ENCODE results near the gene TP53BP2.
"Not testable (repeated sequence)": the region's sequence is repeated elsewhere in the genome, so short reads cannot be mapped to it uniquely, and the experiment has no call there.

Gene TP53BP2

GRCh38 chr1:223739366-223740037, 106.2 kb downstream of the TP53BP2 start:
- TF ChIP-seq CTCF (conservative IDR thresholded peaks at IDR 0.05; ENCODE audit: low read depth, low read length) = no peak
- DNase-seq (ENCODE audit: low read depth) = no peak
- H3K4me3 ChIP-seq (ENCODE audit: low read length) = no peak overlapping the region

- no peak for TF ChIP-seq CTCF (conservative IDR thresholded peaks at IDR 0.05; ENCODE audit: low read depth, low read length)
- no peak overlapping the region for H3K4me3 ChIP-seq (ENCODE audit: low read length)
- no peak for DNase-seq (ENCODE audit: low read depth)
Measured at GRCh38 chr1:223738465-223739365, 107.0 kb downstream of the TP53BP2 start.

- no peak for DNase-seq (ENCODE audit: low read depth)
- TF ChIP-seq CTCF (conservative IDR thresholded peaks at IDR 0.05; ENCODE audit: low read depth, low read length) = no peak
- no peak overlapping the region for H3K4me3 ChIP-seq (ENCODE audit: low read length)
Measured at GRCh38 chr1:223737342-223737741, 108.4 kb downstream of the TP53BP2 start.

DNA sequence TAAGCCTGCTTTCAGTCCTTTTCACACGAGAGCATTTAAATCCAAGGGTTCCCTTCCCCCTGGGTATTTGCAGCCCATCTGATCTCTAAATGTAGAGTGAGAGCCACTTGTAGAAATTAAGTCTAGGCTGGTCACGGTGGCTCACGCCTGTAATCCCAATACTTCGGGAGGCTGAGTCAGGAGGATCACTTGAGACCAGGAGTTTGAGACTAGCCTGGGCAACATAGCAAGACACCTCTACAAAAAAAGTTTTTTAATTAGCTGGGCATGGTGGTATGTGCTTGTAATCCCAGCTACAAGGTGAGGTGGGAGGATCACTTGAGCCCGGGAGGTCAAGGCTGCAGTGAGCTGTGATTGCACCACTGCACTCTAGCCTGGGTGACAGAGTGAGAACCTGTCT, 109.1 kb downstream of the TP53BP2 start:
- DNase-seq (ENCODE audit: low read depth); H3K4me3 ChIP-seq (ENCODE audit: low read length): not testable (repeated sequence)

DNA sequence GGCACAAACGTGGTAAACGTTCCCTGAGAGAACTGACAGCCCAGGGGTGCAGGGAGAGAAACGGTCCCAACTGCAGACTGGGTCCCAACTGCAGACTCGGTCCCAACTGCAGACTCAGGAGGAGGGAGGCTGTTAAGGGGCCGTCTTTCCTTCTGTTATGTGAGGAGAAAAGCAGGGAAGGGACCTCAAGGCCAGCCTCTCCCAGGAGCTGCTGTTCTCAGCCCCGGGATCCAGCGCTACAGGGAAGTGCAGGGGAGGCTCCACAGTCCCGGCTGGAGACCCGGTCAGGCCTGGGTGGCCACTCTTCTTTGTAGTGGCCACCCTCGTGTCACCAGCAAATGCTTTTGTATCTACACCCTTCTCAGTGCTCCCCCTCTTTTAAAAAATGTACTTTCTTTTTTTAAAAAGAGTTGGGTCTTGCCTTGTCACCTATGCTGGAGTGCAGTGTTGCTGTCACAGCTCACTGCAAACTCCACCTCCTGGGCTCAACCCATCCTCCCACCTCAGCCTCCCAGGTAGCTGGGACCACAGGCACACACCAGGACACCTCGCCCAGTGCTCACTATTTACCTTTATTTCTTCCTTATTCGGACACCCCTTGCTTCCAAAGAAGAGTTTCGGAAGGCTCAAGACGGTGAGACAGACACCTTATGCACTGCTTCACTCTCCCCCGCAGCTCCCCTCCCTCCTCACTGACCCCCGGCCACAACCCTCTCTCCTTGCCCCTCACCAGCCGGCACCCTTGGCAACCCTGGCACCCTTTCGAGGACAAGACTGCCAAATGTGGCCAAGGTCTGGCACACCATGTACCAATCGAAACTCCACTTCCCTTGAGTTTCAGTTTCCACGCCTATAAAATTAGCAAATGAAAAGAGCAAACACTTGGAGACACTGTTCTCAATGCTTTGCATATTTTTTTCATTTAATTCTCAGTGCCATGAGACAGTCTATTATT, 111.6 kb downstream of the TP53BP2 start:
- no peak for TF ChIP-seq CTCF (conservative IDR thresholded peaks at IDR 0.05; ENCODE audit: low read depth, low read length)
- H3K4me3 ChIP-seq (ENCODE audit: low read length) = no peak overlapping the region
- DNase-seq (ENCODE audit: low read depth) = no peak

DNA sequence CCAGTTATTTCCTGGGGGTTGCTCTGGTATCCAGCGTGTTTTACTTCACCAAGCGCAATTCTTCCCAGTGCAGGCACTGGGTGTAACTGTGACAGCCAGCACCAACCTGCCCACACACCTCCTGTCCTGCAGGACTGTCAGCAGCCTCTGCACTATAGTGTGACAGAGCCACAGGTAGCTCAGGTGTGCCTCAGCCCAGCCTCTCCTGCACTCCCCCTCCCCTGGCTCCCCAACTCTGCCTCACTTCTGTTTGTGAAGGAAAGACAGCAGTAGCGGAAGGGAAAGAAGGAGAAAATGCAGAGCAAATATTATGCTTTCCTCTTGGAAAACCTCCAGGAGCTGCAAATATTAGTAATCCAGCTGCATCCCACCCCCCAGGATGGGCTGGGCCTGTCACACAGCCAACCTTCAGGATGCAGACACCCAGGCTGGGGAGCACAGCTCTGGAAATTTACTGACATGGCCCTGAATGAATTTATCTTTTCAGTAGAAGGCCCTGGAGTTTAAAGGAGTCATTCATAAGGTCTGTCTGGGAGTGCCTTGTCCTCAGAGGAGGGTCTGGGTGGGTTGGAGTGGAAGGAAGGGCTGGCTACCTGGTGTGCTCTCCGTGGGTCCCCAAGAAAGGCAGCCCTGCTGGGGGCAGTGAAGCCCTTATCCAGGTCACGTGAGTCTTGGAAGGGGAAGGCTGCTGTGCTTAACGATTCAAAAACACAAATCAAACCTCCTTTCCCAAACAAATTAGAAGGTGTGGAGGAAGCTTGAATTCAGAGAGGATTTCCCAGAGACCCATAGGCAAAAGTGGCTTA, 112.6 kb downstream of the TP53BP2 start:
- no peak for DNase-seq (ENCODE audit: low read depth)
- H3K4me3 ChIP-seq (ENCODE audit: low read length) = no peak overlapping the region
- TF ChIP-seq CTCF (conservative IDR thresholded peaks at IDR 0.05; ENCODE audit: low read depth, low read length) = no peak
